ENCODE results near the gene RAB31. TPM values are rescaled to one million over a fixed set of nuclear protein-coding genes. Genes with fewer than 3 reads are reported as not detected.
"Not testable (repeated sequence)": the region's sequence is repeated elsewhere in the genome, so short reads cannot be mapped to it uniquely, and the experiment has no call there.

RAB31 gene
- total and polyA plus RNA-seq, 10 donors = 12.3 to 112 (median 72.6) TPM

DNA sequence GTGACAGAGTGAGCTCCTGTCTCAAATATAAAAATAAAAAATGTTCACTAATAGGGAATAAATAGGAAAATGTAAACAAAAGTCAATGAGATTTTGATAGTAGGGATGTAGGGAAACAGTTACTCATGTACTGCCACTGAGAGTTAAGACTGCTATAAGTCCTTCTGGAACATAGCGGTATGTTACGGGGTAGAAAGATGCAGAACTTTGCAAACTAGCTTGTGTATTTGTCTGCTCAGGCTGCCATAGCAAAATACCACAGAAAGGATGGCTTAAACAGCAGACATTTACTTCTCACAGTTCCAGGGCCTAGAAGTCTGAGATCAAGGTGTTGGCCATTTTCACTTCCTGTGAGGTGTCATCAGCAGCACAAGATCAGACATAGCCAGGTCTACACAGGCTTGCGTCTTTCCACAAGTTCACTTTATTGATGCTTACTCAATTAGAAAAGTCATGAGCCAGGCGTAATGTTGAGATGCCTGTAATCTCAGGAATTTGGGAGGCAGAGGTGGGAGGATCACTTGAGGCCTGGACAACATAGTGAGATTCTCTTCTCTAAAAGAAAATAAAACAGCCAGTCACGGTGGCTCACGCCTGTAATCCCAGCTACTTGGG lies 186.5 kb downstream of the RAB31 start:
- no peaks in the 10 kb centered on the region for H3K27me3 ChIP-seq (replicated peaks in 1 of 7)
- TF ChIP-seq, protein P1, sequence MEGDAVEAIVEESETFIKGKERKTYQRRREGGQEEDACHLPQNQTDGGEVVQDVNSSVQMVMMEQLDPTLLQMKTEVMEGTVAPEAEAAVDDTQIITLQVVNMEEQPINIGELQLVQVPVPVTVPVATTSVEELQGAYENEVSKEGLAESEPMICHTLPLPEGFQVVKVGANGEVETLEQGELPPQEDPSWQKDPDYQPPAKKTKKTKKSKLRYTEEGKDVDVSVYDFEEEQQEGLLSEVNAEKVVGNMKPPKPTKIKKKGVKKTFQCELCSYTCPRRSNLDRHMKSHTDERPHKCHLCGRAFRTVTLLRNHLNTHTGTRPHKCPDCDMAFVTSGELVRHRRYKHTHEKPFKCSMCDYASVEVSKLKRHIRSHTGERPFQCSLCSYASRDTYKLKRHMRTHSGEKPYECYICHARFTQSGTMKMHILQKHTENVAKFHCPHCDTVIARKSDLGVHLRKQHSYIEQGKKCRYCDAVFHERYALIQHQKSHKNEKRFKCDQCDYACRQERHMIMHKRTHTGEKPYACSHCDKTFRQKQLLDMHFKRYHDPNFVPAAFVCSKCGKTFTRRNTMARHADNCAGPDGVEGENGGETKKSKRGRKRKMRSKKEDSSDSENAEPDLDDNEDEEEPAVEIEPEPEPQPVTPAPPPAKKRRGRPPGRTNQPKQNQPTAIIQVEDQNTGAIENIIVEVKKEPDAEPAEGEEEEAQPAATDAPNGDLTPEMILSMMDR (IDR thresholded peaks at IDR 0.05 in 8 of 11, conservative IDR thresholded peaks at IDR 0.05 in 3 of 11) = no peak
- TF ChIP-seq POLR2AphosphoS5 (IDR thresholded peaks at IDR 0.05) (no peak), POLR2A (IDR thresholded peaks at IDR 0.05) (no peak)
- intact Hi-C loops (cut with DNase I; ENCODE audit: low total_unique reads) = no loop called here
- no peak overlapping the region for H3K27ac ChIP-seq
- H3K36me3 ChIP-seq = no peaks in the 10 kb centered on the region
- H3K9me3 ChIP-seq = no peaks in the 10 kb centered on the region
- H3K4me3 ChIP-seq = no peak overlapping the region
- no peaks in the 10 kb centered on the region for H3K4me1 ChIP-seq
- DNase-seq = no peak
- WGBS, 5 donors = 87 to 96% (median 93%) methylated on average over 6 of the region's 6 CpGs

DNA sequence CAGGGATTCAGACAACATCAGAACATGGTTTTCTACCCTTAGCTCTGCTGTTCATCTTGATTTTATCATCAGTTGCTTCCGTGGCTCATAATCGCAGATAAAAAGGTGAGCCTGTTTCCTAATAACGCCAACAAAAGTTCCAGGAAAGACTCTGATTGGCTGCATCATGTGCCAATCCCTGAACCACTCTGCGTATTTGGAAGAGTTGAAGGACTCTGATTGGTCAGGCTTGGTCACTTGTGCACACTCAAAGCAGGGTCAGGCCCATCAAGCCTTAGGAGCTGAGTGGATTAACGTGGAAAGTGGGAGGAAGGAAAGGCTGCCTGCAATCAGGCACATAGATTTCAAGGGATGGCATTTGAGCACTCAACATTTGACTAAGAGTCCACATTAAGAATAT lies 189.0 kb downstream of the RAB31 start:
- Histone ChIP-seq H3K27ac (no peak overlapping the region), H3K4me1 (no peaks in the 10 kb centered on the region), H3K36me3 (no peaks in the 10 kb centered on the region), H3K9me3 (no peaks in the 10 kb centered on the region), H3K4me3 (no peak overlapping the region), H3K27me3 (replicated peaks in 1 of 7) (no peaks in the 10 kb centered on the region)
- DNase-seq = no peak
- intact Hi-C loops (cut with DNase I; ENCODE audit: low total_unique reads) = no loop called here
- WGBS, 5 donors = 86 to 96% (median 90%) methylated on average over 5 of the region's 5 CpGs
- TF ChIP-seq POLR2AphosphoS5 (IDR thresholded peaks at IDR 0.05) = no peak
- TF ChIP-seq, protein P1 (IDR thresholded peaks at IDR 0.05 in 8 of 11, conservative IDR thresholded peaks at IDR 0.05 in 3 of 11) = no peak
- TF ChIP-seq POLR2A (IDR thresholded peaks at IDR 0.05) = no peak

DNA sequence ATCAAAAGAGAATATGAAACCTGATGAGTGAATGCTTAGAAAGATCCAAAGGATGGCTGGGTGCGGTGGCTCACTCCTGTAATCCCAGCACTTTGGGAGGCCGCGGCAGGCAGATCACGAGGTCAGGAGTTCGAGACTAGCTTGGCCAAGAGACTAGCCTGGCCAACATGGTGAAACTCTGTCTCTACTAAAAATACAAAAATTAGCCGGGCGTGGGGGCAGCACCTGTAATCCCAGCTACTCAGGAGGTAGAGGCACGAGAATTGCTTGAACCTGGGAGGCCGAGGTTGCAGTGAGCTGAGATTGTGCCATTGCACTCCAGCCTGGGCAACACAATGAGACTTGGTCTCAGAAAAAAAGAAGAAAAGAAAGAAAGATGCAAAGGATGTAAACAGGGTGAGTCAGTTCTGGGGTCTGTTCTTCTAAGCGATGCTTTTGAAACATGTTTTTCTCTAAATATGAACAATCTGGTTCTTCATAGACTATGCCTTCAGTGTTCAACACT lies 189.7 kb downstream of the RAB31 start:
- not testable (repeated sequence) for H3K27ac ChIP-seq

DNA sequence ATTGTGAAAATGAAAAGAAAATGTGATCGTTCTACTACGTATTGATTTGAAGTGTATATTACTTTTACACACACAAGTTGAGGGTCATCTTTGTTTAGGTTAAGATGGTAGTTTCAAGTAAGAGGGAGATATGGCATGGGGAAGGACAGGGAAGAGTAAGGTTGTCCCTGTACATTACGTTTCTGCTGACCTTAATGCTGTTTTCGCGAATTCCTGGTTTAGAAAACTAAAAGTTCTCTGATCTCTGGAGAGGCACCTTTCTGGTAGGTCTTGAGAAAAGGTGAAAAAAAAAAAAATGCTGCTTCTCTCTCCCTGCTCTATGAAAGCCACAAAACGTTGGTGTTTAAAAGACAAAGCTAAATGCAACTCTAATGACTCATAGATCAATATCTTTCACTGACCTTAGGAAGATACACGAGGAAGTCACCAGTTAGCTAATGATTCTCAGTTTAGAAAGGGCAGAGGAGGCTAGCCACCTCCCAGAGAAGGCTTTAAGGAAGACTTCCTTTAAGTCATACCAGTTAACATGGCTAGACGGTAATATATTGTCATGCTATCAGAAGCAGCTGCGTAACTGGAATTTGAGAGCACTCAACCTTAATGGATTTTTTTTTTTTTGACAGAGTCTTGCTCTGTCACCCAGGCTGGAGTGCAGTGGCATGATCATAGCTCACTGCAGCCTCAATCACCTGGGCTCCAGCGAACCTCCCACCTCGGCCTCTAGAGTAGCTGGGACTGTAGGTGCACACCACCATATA lies 190.9 kb downstream of the RAB31 start:
- no peaks in the 10 kb centered on the region for H3K36me3 ChIP-seq
- H3K27me3 ChIP-seq (replicated peaks in 1 of 7) = no peaks in the 10 kb centered on the region
- 71 to 78% (median 73%) methylated on average over 11 of the region's 11 CpGs for WGBS, 5 donors
- intact Hi-C loops (cut with DNase I; ENCODE audit: low total_unique reads) = no loop called here
- no peak overlapping the region for H3K27ac ChIP-seq
- H3K9me3 ChIP-seq = no peaks in the 10 kb centered on the region
- no peak overlapping the region for H3K4me3 ChIP-seq
- no peak for DNase-seq
- H3K4me1 ChIP-seq = no peaks in the 10 kb centered on the region
- TF ChIP-seq, protein P1 (IDR thresholded peaks at IDR 0.05 in 8 of 11, conservative IDR thresholded peaks at IDR 0.05 in 3 of 11) = no peak
- TF ChIP-seq POLR2AphosphoS5 (IDR thresholded peaks at IDR 0.05) (no peak), POLR2A (IDR thresholded peaks at IDR 0.05) (no peak)

More for the DNA sequence above, 189.7 kb downstream of the RAB31 start:
- DNase-seq; H3K27me3 ChIP-seq (replicated peaks in 1 of 7); H3K4me3 ChIP-seq; H3K36me3 ChIP-seq; H3K4me1 ChIP-seq; intact Hi-C loops (cut with DNase I; ENCODE audit: low total_unique reads); H3K9me3 ChIP-seq: not testable (repeated sequence)
- 93 to 97% (median 95%) methylated on average over 10 of the region's 10 CpGs for WGBS, 5 donors

GRCh38 chr18:9899550-9899930 lies 191.4 kb downstream of the RAB31 start:
- H3K36me3 ChIP-seq; DNase-seq; H3K4me1 ChIP-seq; H3K27me3 ChIP-seq (replicated peaks in 1 of 7); H3K9me3 ChIP-seq; H3K4me3 ChIP-seq; intact Hi-C loops (cut with DNase I; ENCODE audit: low total_unique reads); H3K27ac ChIP-seq: not testable (repeated sequence)
- 78 to 84% (median 81%) methylated on average over 1 of the region's 1 CpG for WGBS, 5 donors
